HepG2 (cell line): ENCODE results near the gene MYLK2. TPM values are rescaled to one million over a fixed set of nuclear protein-coding genes. Genes with fewer than 3 reads are reported as not detected.

Experiments used
- ATAC-seq: fragments of 200-7000 bp; cut with Tn5 transposase; 3 replicates; pipeline ENCODE4 v1.9.1; 2020; ENCODE audit warnings: mild to moderate bottlenecking, moderate library complexity
- BruUV-seq: library from RNA; stranded (reverse); fragments of 400-500 nt; replicated peaks from 2 replicates; lab custom pipeline; 2021; lab: Mats Ljungman, UMichigan
- CTCF ChIA-PET: fragments of 300-600 bp; formaldehyde crosslinking; extraction: SDS; loops from one replicate; lab custom pipeline; 2021; ENCODE audit warnings: low total read pairs, inconsistent platforms, low intra/inter-chr PET ratio; lab: Yijun Ruan, JAX
- POLR2A ChIA-PET: fragments of 350-600 bp; sonication (Branson Sonifier 250); formaldehyde crosslinking; loops from one replicate; lab custom pipeline; 2020; ENCODE audit warnings: antibody characterized with exemption, inconsistent platforms; lab: Yijun Ruan, JAX
- DNase-seq: peaks from one replicate; pipeline ENCODE4 v3.0.0-alpha.2; 2015; ENCODE audit warnings: low spot score
- FAIRE-seq: peaks from 3 replicates; lab custom pipeline; 2011; peaks lifted over from hg19 to GRCh38; lab: Jason Lieb, UNC
- H2AFZ ChIP-seq: one replicate; pipeline ENCODE4 v1.6.1; 2011; ENCODE audit warnings: low read length, inconsistent platforms
- H3K27ac ChIP-seq: fragments of 300-600 bp; 3 replicates; pipeline ENCODE4 v1.8.0; 2011; ENCODE audit warnings: mixed run types, mild to moderate bottlenecking, mixed read lengths, low read length, inconsistent platforms; ENCODE audit not compliant: insufficient read depth; ENCODE audit errors: extremely low read length
- H3K27me3 ChIP-seq, 2 experiments: fragments of 200-600 bp in 1 of 2; 2 replicates in 1 of 2; 3 replicates in 1 of 2; pipeline versions ENCODE4 v1.6.0 to v1.8.0; 2011; ENCODE audit warnings: low read length in 2 of 2, mild to moderate bottlenecking in 2 of 2, moderate library complexity in 2 of 2, inconsistent platforms in 1 of 2; ENCODE audit not compliant: insufficient read depth in 2 of 2, control insufficient read depth in 1 of 2
- H3K36me3 ChIP-seq, 2 experiments: fragments of 200-600 bp in 1 of 2; replicated peaks in 1 of 2; 2 replicates in 1 of 2; 3 replicates in 1 of 2; pipeline versions ENCODE4 v1.5.1 to v1.8.0; 2011; ENCODE audit warnings: low read length in 2 of 2, inconsistent platforms in 1 of 2; ENCODE audit not compliant: insufficient read depth in 2 of 2, control insufficient read depth in 1 of 2
- H3K4me1 ChIP-seq: 2 replicates; pipeline ENCODE4 v1.5.1; 2012; ENCODE audit warnings: low read length, inconsistent platforms; ENCODE audit not compliant: insufficient read depth
- H3K4me2 ChIP-seq: 2 replicates; pipeline ENCODE4 v1.6.0; 2011; ENCODE audit warnings: low read depth, low read length, inconsistent platforms
- H3K4me3 ChIP-seq, 3 experiments: fragments of 200-600 bp in 1 of 3; sonication (generic), shearing (Covaris generic) in 1 of 3; replicated peaks in 1 of 3; 2 replicates each; pipeline ENCODE4 v1.5.1; 2011 to 2016; ENCODE audit warnings: low read length in 3 of 3, inconsistent platforms in 2 of 3, low read depth in 2 of 3, mild to moderate bottlenecking in 2 of 3, control low read depth in 1 of 3, mixed read lengths in 1 of 3; ENCODE audit not compliant: insufficient read depth in 1 of 3
- H3K79me2 ChIP-seq: one replicate; pipeline ENCODE4 v1.6.1; 2011; ENCODE audit warnings: low read length, inconsistent platforms; ENCODE audit not compliant: insufficient read depth
- H3K9ac ChIP-seq: 2 replicates; pipeline ENCODE4 v1.6.0; 2011; ENCODE audit warnings: mild to moderate bottlenecking, low read depth, low read length, inconsistent platforms; ENCODE audit not compliant: insufficient read depth
- H3K9me3 ChIP-seq: 2 replicates; pipeline ENCODE4 v1.5.1; 2012; ENCODE audit warnings: mild to moderate bottlenecking, low read length
- H4K20me1 ChIP-seq: 2 replicates; pipeline ENCODE4 v1.6.0; 2011; ENCODE audit warnings: inconsistent platforms, mild to moderate bottlenecking, low read length, moderate library complexity; ENCODE audit not compliant: insufficient read depth
- CHCHD3 ChIP-seq: sonication (generic); formaldehyde crosslinking; IDR thresholded peaks from 2 replicates; pipeline ENCODE4 v1.8.0; 2022; ENCODE audit warnings: mild to moderate bottlenecking, missing genetic modification reagents, moderate library complexity
- GMEB2 ChIP-seq: IDR thresholded peaks from 2 replicates; pipeline ENCODE4 v1.6.1; 2016; ENCODE audit warnings: missing biosample characterization, missing genetic modification reagents, low read depth
- MAFF ChIP-seq: IDR thresholded peaks from 2 replicates; pipeline ENCODE4 v1.6.1; 2011; ENCODE audit warnings: low read depth, low read length, improper control_type of control experiment
- MAFK ChIP-seq, 2 experiments: IDR thresholded peaks in 1 of 2; conservative IDR thresholded peaks in 1 of 2; 2 replicates each; pipeline ENCODE4 v1.6.1; 2011; ENCODE audit warnings: improper control_type of control experiment in 2 of 2, low read length in 2 of 2
- SALL2 ChIP-seq: sonication (generic); formaldehyde crosslinking; IDR thresholded peaks from 2 replicates; pipeline ENCODE4 v1.8.1; 2023; ENCODE audit warnings: mild to moderate bottlenecking, missing genetic modification reagents, inconsistent platforms
- ZBTB14 ChIP-seq: sonication (generic); formaldehyde crosslinking; IDR thresholded peaks from 2 replicates; pipeline ENCODE4 v1.4.0; 2020; ENCODE audit warnings: missing genetic modification reagents
- ZNF17 ChIP-seq: sonication (generic); formaldehyde crosslinking; IDR thresholded peaks from 2 replicates; pipeline ENCODE4 v1.5.0; 2020; ENCODE audit warnings: mild to moderate bottlenecking, missing genetic modification reagents
- ZNF512 ChIP-seq: sonication (generic); formaldehyde crosslinking; IDR thresholded peaks from 2 replicates; pipeline ENCODE4 v1.4.0; 2020; ENCODE audit warnings: mild to moderate bottlenecking, missing genetic modification reagents
- WGBS: methylation state at CpG from one replicate; pipeline ENCODE4 v1.1.6; 2017; ENCODE audit warnings: low lambda C conversion rate; 5-methylcytosine and 5-hydroxymethylcytosine counted together
- in situ Hi-C: cut with HindIII; loops from 2 replicates; pipeline ENCODE4 v1.10.0; 2017; ENCODE audit warnings: low pct_unique_long_range_greater_than_20kb; ENCODE audit not compliant: extremely low pct_ligation_motif_present
- intact Hi-C: fragments of 100-400 bp; cut with micrococcal nuclease; formaldehyde crosslinking; loops from one replicate; pipeline ENCODE4 v1.10.0; 2022; ENCODE audit not compliant: unreplicated experiment
- polyA plus RNA-seq, 8 experiments: library from polyadenylated mRNA; depleted of rRNA in 3 of 8; stranded (reverse) in 7 of 8; unstranded in 1 of 8; fragments of >200 nt; fragmentation: Illumina TruSeq in 4 of 8; extraction: Trizol in 4 of 8; gene quantifications; 2 replicates each; pipeline versions ENCODE4 v1.2.1 to v1.2.3, GENCODE V29; 2011 to 2016; ENCODE audit warnings: low read depth in 4 of 8, missing spikeins in 1 of 8, mixed read lengths in 1 of 8; ENCODE audit not compliant: insufficient read depth in 1 of 8
- total RNA-seq, 5 experiments: library from RNA; depleted of rRNA; stranded (reverse); fragments of >200 nt; fragmentation: Illumina TruSeq; extraction: Trizol; gene quantifications; 2 replicates each; pipeline ENCODE4 v1.2.3, GENCODE V29; 2016; ENCODE audit warnings: low read depth in 1 of 5

The MYLK2 gene
- total and polyA plus RNA-seq, 2 of the 13 experiments (the other 11 are each of a cell fraction or from before 2014, with no cell fraction given) = 0.27 TPM; not detected in 1

- H3K36me3 ChIP-seq = no peaks in the 10 kb centered on the region
- no peak for FAIRE-seq
- H3K27ac ChIP-seq = no peak overlapping the region
- H2AFZ ChIP-seq = no peak overlapping the region
- DNase-seq = no peak
- in situ Hi-C loops (loop anchor here (10.0 kb wide), 1 partner anchor 269 kb away; no protein-coding TSS in a partner anchor), intact Hi-C loops (loop anchor here (10.0 kb wide), 1 partner anchor 129 kb away; the partner anchor contains the start of gene PDRG1)
- H3K4me3 ChIP-seq = no peak overlapping the region
- no peaks in the 10 kb centered on the region for H4K20me1 ChIP-seq
- H3K4me2 ChIP-seq = no peak overlapping the region
- no peaks in the 10 kb centered on the region for H3K79me2 ChIP-seq
- no peaks in the 10 kb centered on the region for H3K9me3 ChIP-seq
- ChIA-PET CTCF (interaction anchor here (4.8 kb wide), 1 partner anchor 20 kb away, joined by 70 read pairs; the partner anchor contains the start of gene FOXS1), POLR2A (no interaction called here)
- H3K27me3 ChIP-seq = peaks cover 12 to 54% of the 10 kb centered on the region in 2 experiments
- no peak for ATAC-seq
- TF ChIP-seq GMEB2 (CRISPR knock-in tag) = no peak
- TF ChIP-seq MAFF = peak; percentile 30; the same call in 1 of the 2 replicates
- no peak for TF ChIP-seq SALL2 (CRISPR knock-in tag)
- TF ChIP-seq MAFK (conservative IDR thresholded peaks at IDR 0.05 in 1 of 2, IDR thresholded peaks at IDR 0.05 in 1 of 2; ENCODE audit: low read length in 2 of 2) = peak; percentile 51 to 56; a peak in 3 of 4 replicates
- no peak for TF ChIP-seq CHCHD3
- no peak for TF ChIP-seq ZBTB14 (CRISPR knock-in tag)
- TF ChIP-seq ZNF17 (CRISPR knock-in tag) = no peak
- no peak for TF ChIP-seq ZNF512 (CRISPR knock-in tag)
- WGBS = 32% methylated on average over 5 of the region's 5 CpGs
- no TSS peak for BruUV-seq
- H3K9ac ChIP-seq = no peak overlapping the region
- H3K4me1 ChIP-seq = 0 out of 2 replicates have a peak, but pooled peaks cover 7% of the 10 kb centered on the region
These were observed 6.9 kb downstream of the MYLK2 start for GRCh38 chr20:31826074-31826473.
